22Rv1 (cell line): ENCODE measurements around the gene BDNF.

Source experiments
- CTCF ChIP-seq: fragments of 450-650 bp; IDR thresholded peaks from 2 replicates; pipeline ENCODE4 v1.5.1; 2017; ENCODE audit warnings: mild to moderate bottlenecking
- ZFX ChIP-seq: fragments of 450-650 bp; IDR thresholded peaks from 2 replicates; pipeline ENCODE4 v1.6.1; 2017; ENCODE audit warnings: antibody characterized with exemption, borderline replicate concordance

- no peak for TF ChIP-seq CTCF
- no peak for TF ChIP-seq ZFX
These were observed 90.0 kb downstream of the BDNF start for GRCh38 chr11:27610280-27610679.
